Skin of body (tissue), 2 donors: ENCODE results near the gene CAMK2B. TPM values are rescaled to one million over a fixed set of nuclear protein-coding genes. Genes with fewer than 3 reads are reported as not detected.
"Not testable (repeated sequence)": the region's sequence is repeated elsewhere in the genome, so short reads cannot be mapped to it uniquely, and the experiment has no call there.

Experiments
- DNase-seq: peaks from one replicate; lab custom pipeline; 2025; lab: John Stamatoyannopoulos, UW
- total RNA-seq: library from RNA; depleted of rRNA; stranded (reverse); fragments of >200 nt; gene quantifications from one replicate; pipeline ENCODE4 v1.2.3, GENCODE V29; 2014

CAMK2B gene
- total RNA-seq, 1 donor from 2014 or later, result 2.2 TPM

DNA sequence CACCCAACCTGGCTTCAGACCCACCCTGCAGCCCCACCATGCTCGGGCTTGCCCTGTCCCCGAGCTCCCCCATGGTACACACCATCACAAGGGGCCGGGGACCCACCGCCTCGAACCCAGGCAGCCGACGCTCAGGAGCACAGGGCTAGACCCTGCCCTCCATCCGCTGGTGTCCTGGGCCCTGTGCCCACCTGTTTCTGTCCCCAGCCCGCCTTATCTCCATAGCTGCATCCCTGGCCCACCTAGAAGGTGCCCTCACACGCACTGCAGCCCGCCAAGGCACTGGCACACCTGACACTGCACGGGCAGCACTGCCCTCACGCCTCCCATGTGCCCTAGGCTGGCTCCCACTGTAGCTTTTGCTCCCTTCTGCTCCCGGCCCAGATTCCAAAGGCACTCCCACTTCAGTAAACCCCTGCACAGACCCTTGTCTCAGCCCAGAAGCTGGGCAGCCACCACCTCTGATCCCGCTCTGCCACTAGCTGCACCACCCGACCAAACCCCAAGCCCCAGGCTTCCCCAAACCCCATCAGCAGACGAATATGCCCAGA, 107.5 kb downstream of the CAMK2B start:
- DNase-seq, result no peak

DNA sequence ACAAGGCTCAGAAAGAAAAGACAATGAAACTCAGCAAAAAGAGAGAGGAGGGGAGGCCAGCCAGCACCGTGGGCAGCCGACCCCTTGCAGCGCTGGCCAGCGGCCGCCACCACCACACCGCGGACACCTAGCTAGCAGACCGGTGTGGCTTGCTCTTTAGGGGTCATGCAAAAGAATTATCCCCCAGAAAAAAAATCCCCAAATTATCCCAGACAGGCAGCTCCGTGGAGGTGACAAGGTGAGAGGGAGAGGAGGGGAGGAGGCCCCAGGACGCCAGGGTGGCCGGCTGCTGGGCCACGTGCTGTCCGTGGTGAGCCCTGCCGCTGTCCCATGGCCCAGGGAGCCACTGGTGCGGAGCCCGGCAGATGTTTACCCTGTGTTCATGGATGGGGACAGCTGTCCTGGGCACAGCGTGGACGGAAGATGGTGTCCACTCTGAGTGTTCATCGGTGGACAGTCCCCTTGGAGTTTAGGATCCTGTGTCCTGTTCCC, 108.1 kb downstream of the CAMK2B start:
- DNase-seq, result no peak

DNA sequence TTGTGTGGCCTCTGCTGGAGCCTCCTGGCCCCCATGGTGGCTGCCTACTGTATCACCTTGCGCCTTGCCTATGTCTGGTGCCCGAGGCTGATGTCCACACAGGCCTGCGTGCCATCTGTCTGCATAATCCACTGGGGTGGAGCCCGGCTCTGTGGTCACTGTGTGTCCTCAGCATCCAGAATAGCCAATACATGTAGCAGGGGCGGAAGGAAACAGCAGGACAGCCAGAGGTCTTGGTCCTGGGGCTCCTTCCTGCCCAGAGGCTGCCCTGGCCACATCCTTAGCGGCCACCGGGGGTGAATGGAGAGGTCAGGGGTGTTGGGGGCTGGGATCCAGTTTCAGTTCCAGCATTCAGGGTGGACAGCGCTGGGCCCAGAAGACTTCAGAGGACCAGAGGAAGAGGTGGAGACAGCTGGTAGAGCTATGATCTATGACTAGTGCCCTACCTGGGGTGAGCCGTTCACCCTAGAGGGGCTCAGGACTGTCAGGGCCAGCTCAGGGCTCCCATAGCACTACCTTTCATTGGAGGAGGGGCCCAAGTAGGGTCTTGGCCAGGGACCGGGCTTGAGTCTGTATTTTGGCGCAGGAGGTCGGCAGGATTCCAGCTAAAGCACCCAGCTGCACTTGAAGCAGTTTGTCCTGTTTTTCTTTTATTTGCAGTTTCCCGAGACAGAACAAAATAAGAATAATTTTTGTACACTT, 108.7 kb downstream of the CAMK2B start:
- no peak for DNase-seq

DNA sequence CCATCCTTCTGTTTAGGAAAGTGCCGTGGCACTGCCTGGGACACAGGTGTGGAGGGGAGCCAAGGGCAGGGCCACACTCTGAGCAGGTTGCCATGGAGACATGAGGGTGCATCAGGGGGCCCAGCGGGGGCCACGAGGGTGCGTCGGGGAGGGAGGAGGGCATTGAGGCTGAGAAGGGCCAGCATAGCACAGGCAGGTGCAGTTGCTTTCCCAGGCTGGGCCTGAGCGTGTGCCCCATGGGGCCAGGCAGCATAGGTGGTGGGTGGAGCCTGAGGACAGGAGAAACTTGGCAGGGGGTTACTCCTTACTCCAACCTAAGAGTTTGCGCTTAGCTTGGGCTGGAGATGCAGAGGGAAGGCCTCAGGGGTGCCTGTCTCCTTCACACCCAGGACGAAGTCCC, 109.4 kb downstream of the CAMK2B start:
- no peak for DNase-seq

DNA sequence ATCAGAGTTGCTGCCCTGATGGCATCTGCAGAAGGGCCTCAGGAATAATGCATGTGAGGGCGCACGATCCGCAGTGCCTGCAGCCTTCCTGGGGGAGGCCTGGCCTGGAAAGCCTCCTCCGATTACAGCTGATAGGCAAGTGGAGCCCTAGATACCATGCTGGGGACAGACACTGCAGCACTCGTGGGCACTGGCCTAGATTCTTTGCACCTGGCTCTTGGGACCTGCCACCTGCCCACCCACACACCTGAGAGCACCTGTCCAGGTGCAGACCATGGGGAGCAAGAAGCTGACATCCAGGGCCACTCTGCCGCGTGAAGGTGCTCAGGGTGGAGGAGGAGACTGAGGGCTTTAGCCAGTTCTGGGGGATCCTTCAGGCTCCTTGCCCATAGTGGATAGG, 109.9 kb downstream of the CAMK2B start:
- no peak for DNase-seq

DNA sequence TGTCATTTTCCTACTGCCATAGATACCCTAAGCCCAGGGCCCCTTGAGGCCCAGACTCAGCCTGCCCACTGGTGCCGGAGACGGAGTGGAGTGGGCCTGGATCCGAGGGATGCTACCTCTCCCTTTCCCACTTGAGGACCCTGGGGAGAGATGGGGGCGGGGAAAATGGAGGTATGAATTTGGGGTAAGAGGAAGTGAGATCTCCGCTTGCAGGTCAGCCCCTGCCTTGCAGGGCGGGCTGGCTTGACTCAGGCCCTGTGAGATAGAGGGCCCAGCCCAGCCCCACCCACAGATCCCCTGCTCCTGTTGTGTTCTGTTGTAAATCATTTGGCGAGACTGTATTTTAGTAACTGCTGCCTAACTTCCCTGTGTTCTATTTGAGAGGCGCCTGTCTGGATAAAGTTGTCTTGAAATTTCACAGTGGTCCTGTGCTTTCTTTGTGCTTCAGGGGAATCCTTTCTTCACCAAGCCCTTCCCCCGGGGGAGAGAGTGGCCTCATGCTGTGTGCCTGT, 111.5 kb downstream of the CAMK2B start:
- DNase-seq, result no peak

DNA sequence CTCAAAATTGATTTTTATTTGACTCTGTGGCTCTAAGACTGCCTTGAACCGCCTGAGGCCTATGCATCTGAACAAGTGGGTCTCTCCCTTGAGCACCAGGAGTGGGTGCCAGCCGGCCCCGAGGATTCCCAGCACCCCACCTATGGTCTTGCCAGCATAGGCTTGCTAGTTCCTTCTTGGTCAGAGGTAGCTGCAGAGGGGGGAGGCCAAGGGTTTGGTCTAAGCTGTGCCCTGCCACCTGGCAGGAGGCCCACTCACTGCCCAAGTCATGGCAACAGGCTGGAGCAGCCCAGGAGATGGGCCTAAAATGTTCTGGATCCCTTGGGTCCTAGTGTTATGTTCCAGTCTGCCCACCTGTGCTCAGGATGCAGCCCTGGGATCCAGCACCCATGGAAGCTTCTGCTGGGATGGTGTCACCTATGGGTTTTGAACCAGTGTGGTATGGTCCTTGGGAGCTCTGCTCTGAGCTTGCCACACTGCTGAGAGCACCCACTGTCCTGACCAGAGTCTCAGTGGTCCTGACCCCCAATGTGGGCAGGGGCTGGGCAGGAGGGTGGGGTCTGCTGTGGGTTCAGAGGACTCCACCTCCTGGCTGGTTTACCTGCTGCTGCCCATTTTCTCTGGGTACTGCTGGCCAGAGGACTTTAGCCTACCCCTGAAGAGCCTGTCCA, 112.1 kb downstream of the CAMK2B start:
- no peak for DNase-seq

DNA sequence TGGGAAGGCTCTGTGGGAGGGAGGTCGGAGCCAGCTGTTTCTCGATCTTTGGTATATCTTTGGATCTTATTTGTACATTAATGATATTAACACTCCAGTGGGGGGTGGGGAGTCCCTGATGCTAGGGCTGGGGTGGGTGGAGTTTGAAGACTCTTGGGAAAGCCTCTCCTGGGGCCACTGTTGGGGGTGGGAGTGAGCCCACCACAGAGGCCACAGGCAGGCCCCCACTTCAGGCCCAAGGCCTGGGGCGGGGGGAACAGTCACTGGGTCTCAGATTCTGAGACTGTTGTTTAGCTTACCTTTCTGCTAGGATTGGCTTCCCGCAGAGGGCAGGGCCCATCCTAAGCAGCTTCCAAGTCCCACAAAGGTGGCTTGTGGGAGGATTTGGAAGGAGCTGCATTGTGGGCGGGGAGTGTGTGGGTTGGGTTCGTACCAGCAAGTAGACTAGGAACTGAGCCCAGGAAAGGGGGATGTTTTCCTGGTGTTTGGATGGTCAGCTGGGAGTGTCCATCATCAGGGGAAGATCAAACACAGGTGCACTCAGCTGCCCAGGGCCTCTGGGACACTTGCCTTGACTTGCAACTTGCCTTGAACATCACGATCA, 112.7 kb downstream of the CAMK2B start:
- no peak for DNase-seq

DNA sequence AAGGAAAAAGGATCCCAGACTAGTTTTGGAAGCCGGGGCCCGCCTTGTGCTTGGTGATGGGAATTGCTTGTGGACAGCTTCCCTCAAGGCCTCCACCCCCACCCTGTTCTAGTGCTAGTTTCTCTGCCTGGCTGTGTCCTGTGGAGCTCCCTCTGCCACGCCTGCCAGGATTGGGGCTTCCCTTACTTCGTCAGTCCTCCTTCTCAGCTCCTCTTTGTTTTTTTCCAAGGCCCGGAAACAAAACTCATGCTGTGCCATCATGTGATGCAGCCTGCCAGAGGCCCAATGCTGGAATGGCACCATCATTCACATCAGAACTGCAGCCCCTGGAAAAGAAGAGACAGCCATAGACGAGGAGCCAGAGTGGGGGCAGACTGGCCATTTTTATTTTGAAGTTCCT, 113.4 kb downstream of the CAMK2B start:
- no peak for DNase-seq

DNA sequence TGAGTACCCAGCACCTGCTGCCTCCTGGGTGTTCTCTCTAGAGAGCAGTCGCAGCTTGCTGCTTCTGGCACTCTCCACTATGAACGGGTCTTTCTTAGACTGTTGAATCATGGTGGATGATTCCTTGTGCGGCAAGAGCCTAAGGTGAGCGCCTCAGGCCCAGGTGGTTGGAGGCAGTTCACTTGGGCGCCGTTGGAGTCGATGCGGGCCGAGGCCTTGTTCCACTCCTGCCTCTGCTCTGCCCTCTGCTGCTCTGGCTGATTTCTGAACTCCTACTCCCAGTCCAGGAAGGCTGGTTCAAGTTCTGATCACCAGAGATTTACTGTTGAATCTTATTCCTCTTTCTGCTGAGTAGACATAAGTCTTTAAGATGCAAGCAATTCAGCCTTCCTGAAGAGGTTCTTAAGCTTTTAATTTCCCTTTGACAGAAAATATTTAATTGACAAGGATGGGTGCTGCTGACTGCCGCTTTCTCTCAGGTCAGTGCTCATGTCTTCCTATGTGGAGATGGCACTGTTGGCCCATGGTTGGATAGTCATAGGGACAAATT, 114.2 kb downstream of the CAMK2B start:
- DNase-seq, result no peak

DNA sequence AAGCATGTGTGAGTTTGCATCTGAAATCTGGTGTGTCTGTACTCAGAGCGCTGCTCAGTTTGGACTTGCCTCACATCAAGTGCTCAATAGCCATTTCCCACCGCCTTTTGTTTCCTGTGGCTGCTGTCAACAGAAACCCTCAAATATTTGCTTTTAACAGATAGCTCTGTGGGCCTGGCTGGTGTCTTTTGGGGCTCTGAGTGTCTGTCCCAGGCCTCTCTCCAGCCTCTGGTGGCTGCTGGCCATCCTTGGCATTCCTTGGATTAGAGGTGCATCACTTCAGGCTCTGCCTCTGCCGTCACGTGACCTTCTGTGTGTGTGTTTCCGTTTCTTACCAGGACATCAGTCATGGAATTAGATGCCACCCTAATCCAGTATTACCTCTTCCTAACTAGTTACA, 115.3 kb downstream of the CAMK2B start:
- no peak for DNase-seq

DNA sequence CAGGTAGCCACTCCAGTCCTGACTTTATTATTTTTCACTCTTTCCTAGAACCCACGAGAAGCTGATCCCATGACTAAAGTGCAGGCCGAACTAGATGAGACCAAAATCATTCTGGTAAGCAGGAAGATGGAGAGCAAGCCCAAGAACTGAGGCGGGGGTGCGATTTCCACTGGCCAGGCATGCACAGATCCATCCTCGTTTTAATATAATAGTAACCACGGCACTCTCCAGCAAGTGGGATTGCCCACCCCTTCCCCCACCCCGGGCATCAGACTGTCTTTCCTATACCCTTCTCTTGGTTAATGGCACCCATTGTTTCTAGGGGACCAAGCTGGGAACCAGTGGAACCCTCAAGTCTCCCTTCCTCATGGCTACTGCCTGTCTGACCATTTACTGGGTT, 117.3 kb downstream of the CAMK2B start:
- DNase-seq, result no peak

DNA sequence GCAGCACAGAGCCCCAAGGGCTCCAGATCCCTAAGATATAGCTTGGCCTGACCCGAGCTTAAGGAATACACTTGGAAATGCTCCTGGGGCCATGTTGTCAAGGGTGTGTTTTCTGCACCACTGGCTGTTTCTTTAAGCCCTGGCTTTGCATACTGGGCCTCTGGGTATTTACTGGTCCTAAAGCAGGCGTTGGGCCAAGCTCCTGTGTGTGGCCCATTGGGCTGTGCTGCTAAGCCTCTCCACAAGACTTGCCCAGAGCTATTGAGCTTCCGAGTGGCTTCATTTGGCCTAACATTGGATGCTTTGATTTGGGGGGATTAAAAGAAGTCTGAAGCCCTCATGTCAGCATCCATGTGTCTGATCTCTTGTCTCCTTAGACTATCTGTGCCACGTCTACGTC, 119.4 kb downstream of the CAMK2B start:
- no peak for DNase-seq

DNA sequence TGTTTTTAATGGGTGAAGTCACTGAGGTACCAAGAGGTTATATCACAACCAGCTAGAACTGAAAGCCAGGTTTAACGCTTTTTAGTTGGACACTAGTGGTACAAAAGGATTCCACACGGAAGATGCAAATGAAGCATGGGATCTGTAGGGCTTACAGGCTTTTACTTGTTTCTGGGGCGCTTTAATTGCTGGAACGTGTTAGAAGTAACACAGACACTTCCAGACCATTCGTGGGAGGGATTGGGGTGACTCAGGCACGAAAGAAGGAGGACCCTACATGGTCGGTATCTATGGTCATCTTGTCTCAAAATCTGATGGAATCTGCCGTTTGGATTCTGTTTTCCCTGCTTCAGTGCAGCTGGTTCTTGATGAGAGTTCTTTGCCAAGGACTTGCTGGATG, 123.6 kb downstream of the CAMK2B start:
- DNase-seq, result no peak

DNA sequence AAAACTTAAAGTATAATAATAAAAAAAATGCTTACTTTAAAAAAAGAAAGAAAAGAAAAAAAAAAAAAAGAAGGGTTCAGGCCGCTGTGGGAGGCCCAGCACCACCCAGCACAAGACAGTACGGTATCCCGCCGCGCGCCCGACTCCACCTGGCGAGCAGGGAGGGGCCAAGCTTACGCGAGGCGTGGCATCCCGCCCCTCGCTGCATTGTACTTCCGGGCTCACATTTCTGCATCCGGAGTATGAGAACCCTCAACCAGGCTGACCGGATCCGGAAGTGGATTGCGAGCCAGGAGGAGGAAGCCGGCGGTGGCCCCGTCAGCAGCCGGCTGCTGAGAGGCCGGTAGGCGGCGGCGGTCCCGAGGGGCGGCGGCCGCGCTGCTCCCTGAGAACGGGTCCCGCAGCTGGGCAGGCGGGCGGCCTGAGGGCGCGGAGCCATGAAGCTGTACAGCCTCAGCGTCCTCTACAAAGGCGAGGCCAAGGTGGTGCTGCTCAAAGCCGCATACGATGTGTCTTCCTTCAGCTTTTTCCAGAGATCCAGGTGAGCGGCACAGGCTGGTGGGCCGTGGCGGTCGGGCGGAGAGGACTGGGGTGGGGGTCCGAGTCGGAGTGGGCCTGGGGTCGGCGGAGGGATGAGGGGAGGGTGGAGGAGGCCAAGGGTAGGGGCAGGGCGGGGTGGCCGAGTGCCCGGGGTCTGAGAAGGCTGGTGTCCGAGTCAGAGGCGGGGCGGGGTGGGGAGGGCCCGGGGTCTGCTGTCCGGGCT, 124.5 kb downstream of the CAMK2B start, which contains the start of gene YKT6:
Gene YKT6, plus strand, starts transcription at position 280 of the 763 bp plus-strand sequence. Its CDS starts 158 bp downstream, at position 438.
- DNase-seq, result peak; percentile 90

DNA sequence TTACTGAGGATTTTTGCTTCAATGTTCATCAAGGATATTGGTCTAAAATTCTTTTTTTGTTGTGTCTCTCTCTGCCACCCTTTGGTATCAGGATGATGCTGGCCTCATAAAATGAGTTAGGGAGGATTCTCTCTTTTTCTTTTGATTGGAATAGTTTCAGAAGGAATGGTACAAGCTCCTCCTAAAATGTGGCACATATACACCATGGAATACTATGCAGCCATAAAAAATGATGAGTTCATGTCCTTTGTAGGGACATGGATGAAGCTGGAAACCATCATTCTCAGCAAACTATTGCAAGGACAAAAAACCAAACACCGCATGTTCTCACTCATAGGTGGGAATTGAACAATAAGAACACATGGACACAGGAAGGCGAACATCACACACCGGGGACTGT, 125.2 kb downstream of the CAMK2B start:
- not testable (repeated sequence) for DNase-seq

DNA sequence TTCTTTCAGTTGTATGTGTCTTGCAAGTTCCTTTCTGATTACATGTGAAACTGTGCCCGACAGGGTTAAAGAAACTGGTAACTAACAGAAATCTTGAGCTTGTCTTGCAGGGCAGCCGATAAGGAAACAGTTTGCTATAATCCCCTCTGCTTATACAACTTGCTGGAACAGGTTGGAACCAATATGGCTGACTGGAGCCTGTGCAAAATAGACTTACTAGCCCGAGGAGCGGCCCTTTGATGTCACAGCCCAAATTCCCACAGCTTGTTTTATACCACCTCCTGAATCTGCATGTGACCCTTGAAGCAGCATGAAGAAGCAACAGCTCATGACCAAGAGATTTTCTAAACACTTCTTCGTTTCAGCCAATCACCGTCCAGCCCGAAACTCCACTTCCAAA, 127.9 kb downstream of the CAMK2B start:
- DNase-seq, result no peak

DNA sequence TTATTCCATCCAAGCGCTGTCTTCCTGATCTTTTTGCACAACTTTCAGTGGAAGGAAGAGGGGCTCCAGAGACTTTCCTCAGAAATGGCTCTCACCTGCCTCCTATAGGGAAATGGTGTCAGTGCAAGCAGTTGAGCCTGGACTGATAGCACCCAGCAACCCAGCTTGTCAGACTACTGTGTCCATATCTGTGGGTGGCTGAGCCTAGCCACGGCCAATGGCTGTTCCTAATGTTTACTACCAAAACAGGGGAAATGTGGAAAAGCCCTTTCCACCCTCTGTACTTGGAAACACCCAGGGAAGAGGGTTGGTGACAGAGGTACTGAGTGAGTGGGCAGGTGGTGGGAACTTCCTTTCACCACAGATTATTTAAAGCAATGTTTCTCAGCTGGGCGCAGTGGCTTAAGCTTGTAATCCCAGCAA, 128.9 kb downstream of the CAMK2B start:
- no peak for DNase-seq

DNA sequence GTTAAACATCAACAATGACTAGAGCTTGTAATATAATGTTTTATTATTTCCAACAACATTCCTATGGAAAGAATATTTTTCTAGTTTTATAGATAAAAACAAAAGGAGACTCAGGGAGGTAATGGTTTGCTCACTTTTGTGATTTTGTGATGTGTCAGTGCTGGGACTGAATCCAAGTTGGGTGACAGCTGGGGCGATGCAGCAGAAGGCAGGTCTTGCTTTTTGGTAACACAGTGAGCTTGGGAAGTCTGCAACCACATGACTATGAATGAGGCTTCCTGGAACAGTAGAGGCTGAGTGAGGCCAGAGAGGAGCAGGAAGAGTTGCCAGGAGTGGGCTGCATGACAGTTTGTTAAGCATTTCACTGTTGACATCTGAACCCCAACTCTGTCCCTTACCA, 129.5 kb downstream of the CAMK2B start:
- no peak for DNase-seq

DNA sequence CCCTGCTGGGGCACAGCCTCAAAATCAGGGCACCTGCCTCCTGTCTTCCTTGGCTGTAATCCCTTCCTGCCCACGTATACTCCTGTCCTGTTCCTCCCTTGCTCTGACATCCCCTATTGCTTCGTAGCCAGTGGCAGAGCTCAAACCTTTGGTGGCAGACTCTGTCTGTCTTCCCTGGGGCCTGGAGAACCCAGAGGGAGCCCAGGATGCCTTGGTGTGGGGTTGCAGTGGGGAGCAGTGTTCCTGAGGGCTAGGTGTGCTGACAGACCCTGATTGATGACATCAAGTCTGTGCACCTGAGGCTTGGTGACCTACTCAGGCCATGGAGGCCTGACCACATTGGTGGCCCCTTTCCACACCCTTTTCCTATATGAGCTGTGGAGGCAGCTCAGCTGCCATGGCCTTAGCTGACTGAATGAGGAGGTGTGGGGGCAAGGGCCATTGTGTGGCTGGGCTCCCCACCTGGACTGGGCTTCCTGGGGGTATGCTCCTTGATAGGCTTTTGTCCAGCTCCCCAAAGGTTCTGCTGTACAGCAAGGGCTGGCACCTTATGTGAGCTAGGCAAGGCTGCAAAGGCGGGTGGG, 130.7 kb downstream of the CAMK2B start:
- no peak for DNase-seq

DNA sequence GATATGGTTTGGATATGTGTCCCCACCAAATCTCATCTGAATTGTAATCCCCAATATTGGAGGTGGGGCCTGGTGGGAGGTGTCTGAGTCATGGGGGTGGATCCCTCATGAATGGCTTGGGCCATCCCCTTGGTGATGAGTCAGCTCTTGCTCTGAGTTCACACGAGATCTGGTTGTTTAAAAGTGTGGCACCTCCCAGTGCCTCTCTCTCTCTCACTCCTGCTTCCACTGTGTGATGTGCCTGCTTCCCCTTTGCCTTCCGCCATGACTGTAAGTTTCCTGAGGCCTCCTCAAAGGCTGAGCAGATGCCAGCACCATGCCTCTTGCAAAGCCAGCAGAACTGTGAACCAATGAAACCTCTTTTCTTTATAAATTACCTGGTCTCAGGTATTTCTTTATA, 131.3 kb downstream of the CAMK2B start:
- no peak for DNase-seq
